ENCODE results near the gene CATSPER1.

- TF ChIP-seq CTCF (IDR thresholded peaks at IDR 0.05; ENCODE audit: insufficient read depth, low read depth, low read length), result no peak
- no peak for TF ChIP-seq EZH2 (IDR thresholded peaks at IDR 0.05; ENCODE audit: insufficient read depth, low read length)
These were observed 43.3 kb downstream of the CATSPER1 start for GRCh38 chr11:65982824-65983588.

All from astrocyte (in vitro differentiated cells and primary cell).